GM19238 (cell line): Measurements from ENCODE around the gene AP2A2.

Experiments used
- DNase-seq: peaks from one replicate; pipeline ENCODE4 v3.0.0; 2011; ENCODE audit warnings: low spot score; ENCODE audit not compliant: insufficient read length

The AP2A2 gene

GRCh38 chr11:898540-899190 is 27.0 kb upstream of the AP2A2 start:
- no peak for DNase-seq

DNA sequence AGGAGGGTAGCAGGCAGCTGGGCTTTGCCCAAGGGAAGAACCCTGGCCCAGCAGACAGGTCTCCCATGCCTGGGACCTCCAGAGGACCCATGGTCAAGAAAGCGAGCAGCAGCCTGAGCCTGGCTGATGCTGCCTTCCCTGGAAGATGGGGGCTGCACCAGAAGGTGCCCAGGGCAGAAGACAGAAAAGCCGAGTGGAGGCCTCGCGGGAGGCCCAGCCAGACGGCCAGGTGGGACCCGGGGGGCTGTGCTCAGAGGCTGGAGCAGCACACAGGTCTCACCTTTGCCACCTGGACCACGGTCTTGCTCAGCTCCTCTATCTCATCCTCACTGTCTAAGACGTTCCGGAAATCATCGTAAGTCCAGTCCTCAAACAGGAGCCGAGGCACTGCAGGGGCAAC is 25.9 kb upstream of the AP2A2 start:
- no peak for DNase-seq

GRCh38 chr11:900545-900944 is 25.1 kb upstream of the AP2A2 start:
- DNase-seq, result no peak

DNA sequence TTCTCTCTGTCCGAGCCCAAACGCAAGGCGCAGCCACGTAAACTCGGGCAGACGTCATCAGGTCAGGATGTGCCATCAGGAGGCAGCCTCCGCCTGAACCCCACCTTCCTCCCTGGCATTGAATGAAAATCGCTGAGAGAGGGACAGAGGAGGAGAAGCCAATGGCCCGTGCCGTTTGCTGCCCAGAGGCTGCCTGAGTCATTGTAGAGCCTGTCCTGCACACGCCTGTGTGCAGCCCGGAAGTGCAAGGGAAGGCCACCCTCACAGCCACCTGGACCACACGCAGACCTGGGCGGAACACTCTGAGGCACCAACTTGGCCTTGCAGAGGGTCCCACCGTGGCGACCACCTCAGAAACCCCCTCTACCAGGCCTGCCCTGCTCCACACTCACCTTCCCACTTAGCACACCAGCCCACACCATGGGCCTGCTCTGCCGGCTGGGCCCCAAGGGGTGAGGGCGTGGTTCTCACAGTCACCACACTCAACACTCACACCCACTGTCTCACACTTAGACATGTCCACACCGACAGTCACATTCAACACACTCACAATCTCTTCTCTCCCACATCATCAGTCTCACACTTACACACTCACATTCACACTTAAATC is 24.1 kb upstream of the AP2A2 start:
- DNase-seq, result no peak

GRCh38 chr11:904380-904779 is 21.3 kb upstream of the AP2A2 start:
- DNase-seq, result no peak

- DNase-seq, result no peak
Observed at GRCh38 chr11:905952-906351, 19.7 kb upstream of the AP2A2 start.

DNA sequence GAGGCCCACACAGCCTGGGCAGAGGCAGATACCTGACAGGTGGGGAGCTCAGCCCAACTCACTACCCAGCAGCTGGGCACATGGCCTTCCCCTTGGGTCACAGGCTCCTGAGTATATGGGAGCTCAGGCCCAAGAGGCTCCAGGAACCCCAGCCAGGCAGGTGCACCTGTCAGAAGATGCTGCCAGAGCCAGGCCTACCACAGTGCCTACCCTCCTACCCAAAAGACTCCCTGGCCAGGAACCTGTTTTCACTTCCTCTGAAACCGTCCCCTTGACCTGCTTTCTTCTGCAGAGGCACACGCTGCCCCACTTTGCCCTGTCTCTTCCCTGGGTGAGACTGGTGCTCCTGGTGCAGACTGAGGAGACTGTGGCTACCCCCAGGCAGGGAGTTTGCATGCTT is 18.0 kb upstream of the AP2A2 start:
- DNase-seq, result no peak

DNA sequence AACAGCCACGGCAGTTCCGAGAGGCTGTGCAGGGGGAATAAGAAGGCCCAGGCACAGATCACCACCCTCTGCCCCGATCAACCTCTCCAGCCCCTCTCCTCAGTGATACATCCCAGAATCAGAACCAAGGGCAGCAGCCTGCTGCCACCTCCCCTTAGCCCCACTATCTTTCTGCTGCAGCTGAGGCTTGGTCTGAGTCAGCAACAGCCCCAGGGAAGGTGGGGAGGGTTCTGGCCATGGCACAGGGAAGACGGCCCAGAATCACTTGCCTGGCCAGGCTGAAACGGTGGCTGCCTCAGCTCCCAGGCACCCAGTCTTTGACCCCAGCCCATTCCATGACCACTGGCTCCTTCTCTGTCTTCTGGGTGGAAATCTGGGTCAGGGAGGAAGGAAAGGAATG is 17.4 kb upstream of the AP2A2 start:
- no peak for DNase-seq

- no peak for DNase-seq
Observed at GRCh38 chr11:909406-909805, 16.3 kb upstream of the AP2A2 start.

GRCh38 chr11:910044-910588 is 15.6 kb upstream of the AP2A2 start:
- peak; percentile 52 for DNase-seq

GRCh38 chr11:910589-911030 is 15.1 kb upstream of the AP2A2 start, which contains the start of gene CHID1:
CHID1 (minus strand) TSS chr11:910810; CDS start chr11:904816, 5,994 bp downstream.
- peak; percentile 98 for DNase-seq

DNA sequence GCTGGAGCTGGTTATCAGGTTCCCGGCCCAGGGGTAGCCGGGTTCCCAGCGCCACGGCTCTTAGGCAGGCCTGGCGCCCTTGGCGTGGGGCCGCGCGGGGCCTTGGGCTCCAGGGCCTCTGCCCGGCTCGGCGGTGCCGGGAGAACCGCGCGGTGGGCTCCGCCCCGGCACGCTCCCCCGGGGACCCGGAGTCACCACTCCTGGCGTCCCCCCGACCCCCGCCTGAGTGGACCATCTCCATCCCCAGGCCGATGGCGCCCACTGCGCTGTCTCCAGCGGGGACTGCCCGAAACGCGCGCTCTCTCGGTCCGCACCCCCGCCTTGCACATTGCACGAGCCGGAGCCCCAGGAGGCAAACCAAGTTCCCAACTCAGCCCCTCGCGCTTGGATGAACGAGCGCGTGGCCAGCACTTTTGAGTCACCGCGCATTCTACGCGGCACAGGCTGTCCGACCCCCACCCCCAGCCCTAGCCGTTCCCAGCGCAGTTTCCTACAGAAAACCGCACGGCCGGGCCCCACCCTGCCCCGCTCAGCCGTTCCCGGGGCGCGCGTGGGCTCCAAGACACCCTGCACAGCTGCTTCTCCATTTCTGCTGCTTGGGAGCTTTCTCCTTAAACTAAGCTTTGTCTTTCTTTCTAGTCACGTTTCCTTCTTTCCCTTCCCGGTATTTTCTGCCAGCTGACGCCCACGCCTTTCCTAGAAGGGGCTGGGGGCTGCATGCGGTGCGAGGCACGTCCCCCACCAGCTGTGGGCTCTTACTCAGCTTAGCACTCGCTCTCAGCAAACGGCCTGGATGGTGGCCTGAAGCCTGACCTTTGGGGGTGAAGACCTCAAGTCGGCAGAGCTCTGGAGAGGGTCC is 14.4 kb upstream of the AP2A2 start:
- no peak for DNase-seq

GRCh38 chr11:911890-912219 is 13.8 kb upstream of the AP2A2 start:
- DNase-seq, result no peak

DNA sequence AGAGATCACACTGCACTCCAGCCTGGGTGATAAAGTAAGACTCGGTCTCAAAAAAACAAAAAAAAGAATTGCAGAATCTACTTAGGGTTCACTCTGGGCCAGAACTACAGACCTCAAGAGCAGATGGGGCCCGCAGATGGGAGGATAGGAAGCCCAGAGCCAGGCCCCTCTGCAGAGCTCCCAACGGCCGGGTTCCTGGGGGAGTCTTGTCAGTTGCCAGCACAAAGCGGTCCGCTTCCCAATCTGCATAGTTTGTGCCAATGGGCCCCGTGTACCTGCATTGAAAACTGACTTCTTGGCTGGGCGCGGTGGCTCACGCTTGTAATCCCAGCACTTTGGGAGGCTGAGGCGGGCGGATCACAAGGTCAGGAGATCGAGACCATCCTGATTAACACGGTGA is 13.4 kb upstream of the AP2A2 start:
- no peak for DNase-seq

DNA sequence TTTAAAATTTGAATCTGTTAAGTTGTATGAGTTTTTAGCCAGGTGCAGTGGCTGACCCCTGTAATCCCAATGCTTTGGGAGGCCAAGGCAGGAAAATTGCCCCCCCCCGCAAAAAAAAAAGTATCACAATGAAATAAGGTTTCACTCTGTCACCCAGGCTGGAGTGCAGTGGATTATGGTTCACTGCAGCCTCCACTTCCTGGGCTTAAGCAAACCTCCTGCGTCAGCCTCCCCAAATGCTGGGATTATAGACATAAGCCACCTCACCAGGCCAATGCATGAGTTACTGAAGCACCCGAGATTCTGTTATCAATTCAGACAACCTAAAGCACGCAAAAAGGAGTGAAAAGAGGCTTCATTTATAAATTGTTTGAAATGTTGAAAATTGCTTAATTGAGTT is 12.6 kb upstream of the AP2A2 start:
- DNase-seq, result no peak

DNA sequence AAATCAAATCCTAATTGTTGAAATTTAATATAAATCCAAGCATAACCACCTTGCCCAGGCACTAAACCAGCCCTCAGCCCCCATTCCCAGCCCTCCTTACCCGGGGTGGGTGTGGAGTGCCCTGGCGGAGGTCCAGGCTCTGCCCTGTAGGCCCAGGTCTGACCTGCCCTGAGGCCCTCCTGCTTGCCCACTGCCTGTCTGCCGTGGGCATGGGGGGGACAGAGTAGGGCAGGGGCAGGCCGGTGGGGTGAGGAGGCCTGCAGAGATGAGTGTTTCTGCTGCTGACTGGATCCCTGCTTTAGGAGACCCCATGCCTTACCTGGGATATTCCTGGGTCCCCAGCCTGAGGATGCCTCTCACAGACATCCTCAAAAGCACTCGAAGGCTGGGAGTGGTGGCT is 11.5 kb upstream of the AP2A2 start:
- DNase-seq, result no peak

DNA sequence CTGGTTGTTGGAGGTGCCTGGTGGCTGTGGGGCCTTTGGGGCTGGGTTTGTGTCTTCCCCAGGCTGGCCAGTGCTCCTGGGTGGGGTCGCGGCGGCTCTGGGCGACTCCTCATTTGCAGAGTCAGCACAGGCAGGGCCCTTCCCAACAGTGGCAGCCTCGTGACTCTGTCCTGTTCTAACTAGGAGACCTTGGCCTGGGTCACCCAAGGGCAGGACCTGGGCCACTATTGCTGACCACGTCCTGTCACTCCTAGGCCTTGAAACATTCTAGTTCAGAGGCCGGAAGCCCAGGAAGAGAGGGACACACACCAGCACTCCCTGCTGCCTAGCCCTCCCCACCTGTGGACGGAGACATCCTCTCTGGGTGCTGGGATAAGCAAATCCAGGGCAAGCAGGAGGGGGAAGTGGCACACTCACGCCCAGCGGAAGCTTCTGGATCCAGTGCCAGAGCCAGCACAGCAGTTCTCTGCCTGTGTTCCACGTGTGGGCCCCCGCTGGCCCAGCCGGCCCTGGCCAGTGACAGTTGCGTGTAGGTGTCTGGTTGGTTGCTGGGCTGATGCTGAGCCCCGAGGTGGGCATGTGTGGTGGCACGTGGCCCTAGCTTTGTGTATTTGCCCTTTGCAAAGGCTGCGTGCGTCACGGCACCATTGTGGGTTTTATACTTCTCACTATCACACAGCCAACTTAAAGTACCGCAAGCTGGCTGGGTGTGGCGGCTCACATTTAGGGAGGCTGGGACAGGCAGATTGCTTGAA is 10.7 kb upstream of the AP2A2 start:
- DNase-seq, result no peak

DNA sequence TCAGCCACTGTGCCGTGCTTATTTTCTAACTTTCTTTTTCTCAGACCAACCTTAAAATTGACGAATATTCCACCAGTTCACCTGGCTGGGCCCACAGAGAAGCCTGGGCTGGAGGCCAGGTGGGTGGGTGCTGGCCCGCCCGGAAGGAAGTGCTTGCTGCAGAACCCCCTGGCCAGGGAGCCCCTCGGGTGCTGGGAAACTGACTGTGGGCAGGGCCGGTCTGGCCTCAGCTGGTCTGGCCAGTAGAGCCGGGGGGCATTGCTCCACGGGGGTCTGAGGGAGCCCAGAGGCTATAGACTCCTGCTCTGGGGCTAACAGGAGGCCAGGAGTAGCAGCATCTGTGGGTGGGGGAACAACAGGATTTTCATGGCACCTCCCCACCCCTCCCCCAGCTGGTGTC is 8.2 kb upstream of the AP2A2 start:
- no peak for DNase-seq

GRCh38 chr11:921921-922678 is 3.6 kb upstream of the AP2A2 start:
- no peak for DNase-seq

- no peak for DNase-seq
Observed at GRCh38 chr11:923691-924405, 1.8 kb upstream of the AP2A2 start.
